Spinal cord (tissue), 10 donors: Measurements from ENCODE around the gene TBC1D21. TPM values are rescaled to one million over a fixed set of nuclear protein-coding genes. Genes with fewer than 3 reads are reported as not detected.

Experiments
- DNase-seq, 6 donors: peaks; one replicate each; pipeline versions ENCODE4 v3.0.0 to v3.0.0-alpha.2; 2013 to 2015; ENCODE audit warnings: low spot score in 6 of 6, low read depth in 4 of 6
- H3K27ac ChIP-seq: one replicate; pipeline ENCODE4 v1.5.1; 2013; ENCODE audit warnings: low read depth, low read length, control low read depth
- H3K27me3 ChIP-seq: one replicate; pipeline ENCODE4 v1.6.1; 2013; ENCODE audit warnings: low read length; ENCODE audit not compliant: control insufficient read depth, insufficient read depth
- H3K36me3 ChIP-seq: one replicate; pipeline ENCODE4 v1.6.1; 2013; ENCODE audit warnings: low read length; ENCODE audit not compliant: control insufficient read depth, insufficient read depth
- H3K4me1 ChIP-seq: one replicate; pipeline ENCODE4 v1.6.1; 2013; ENCODE audit warnings: low read length; ENCODE audit not compliant: control insufficient read depth, insufficient read depth
- H3K4me3 ChIP-seq: one replicate; pipeline ENCODE4 v1.5.1; 2013; ENCODE audit warnings: low read depth, low read length, control low read depth
- H3K9me3 ChIP-seq: one replicate; pipeline ENCODE4 v1.6.1; 2013; ENCODE audit warnings: low read length; ENCODE audit not compliant: control insufficient read depth, insufficient read depth
- WGBS: methylation state at CpG from one replicate; pipeline ENCODE4 v1.1.5; 2013; ENCODE audit warnings: missing lambda C conversion rate; ENCODE audit not compliant: insufficient coverage; 5-methylcytosine and 5-hydroxymethylcytosine counted together
- polyA plus RNA-seq, 2 donors: library from polyadenylated mRNA; unstranded; fragments of 120-200 nt; gene quantifications; one replicate each; pipeline ENCODE4 v1.2.1, GENCODE V29; 2013; ENCODE audit not compliant: insufficient read length in 2 of 2
- total RNA-seq, 2 donors: library from RNA; depleted of rRNA in 1 of 2; stranded (reverse); fragments of 120-200 nt in 1 of 2; fragments of >200 nt in 1 of 2; gene quantifications; one replicate each; pipeline versions ENCODE4 v1.2.3 to v1.2.4, GENCODE V29; 2013 to 2014
- donor health status: healthy.

The TBC1D21 gene
- total and polyA plus RNA-seq, 4 donors: not detected

GRCh38 chr15:73887481-73887880 lies 14.1 kb downstream of the TBC1D21 start:
- H3K4me1 ChIP-seq: no peaks in the 10 kb centered on the region
- no peak overlapping the region for H3K27ac ChIP-seq
- 85% methylated on average over 7 of the region's 7 CpGs for WGBS

GRCh38 chr15:73888224-73889041 lies 15.1 kb downstream of the TBC1D21 start:
- Histone ChIP-seq H3K27me3 (no peaks in the 10 kb centered on the region), H3K36me3 (no peaks in the 10 kb centered on the region), H3K4me3 (no peak overlapping the region), H3K27ac (no peak overlapping the region), H3K4me1 (no peaks in the 10 kb centered on the region), H3K9me3 (no peaks in the 10 kb centered on the region)
- 76% methylated on average over 7 of the region's 10 CpGs for WGBS
- DNase-seq: no peak

More at GRCh38 chr15:73887481-73887880, 14.1 kb downstream of the TBC1D21 start:
- no peak overlapping the region for H3K4me3 ChIP-seq
- no peak for DNase-seq
- no peaks in the 10 kb centered on the region for H3K27me3 ChIP-seq
- no peaks in the 10 kb centered on the region for H3K9me3 ChIP-seq
- no peaks in the 10 kb centered on the region for H3K36me3 ChIP-seq

GRCh38 chr15:73889053-73889761 lies 15.8 kb downstream of the TBC1D21 start:
- 77% methylated on average over 4 of the region's 6 CpGs for WGBS

GRCh38 chr15:73889762-73890124 lies 16.4 kb downstream of the TBC1D21 start:
- H3K4me3 ChIP-seq: no peak overlapping the region
- H3K4me1 ChIP-seq: no peaks in the 10 kb centered on the region
- no peaks in the 10 kb centered on the region for H3K36me3 ChIP-seq
- no peak overlapping the region for H3K27ac ChIP-seq
- no peaks in the 10 kb centered on the region for H3K9me3 ChIP-seq
- H3K27me3 ChIP-seq: no peaks in the 10 kb centered on the region
- DNase-seq: no peak
- 80% methylated on average over 1 of the region's 1 CpG for whole genome bisulfite sequencing

More at GRCh38 chr15:73889053-73889761, 15.8 kb downstream of the TBC1D21 start:
- H3K4me1 ChIP-seq: no peaks in the 10 kb centered on the region
- no peak overlapping the region for H3K4me3 ChIP-seq
- no peaks in the 10 kb centered on the region for H3K9me3 ChIP-seq
- H3K27ac ChIP-seq: no peak overlapping the region
- no peaks in the 10 kb centered on the region for H3K36me3 ChIP-seq
- DNase-seq: no peak
- H3K27me3 ChIP-seq: no peaks in the 10 kb centered on the region

GRCh38 chr15:73891328-73892315 lies 18.3 kb downstream of the TBC1D21 start:
- Histone ChIP-seq H3K36me3 (no peaks in the 10 kb centered on the region), H3K27me3 (no peaks in the 10 kb centered on the region), H3K27ac (no peak overlapping the region), H3K4me3 (no peak overlapping the region), H3K4me1 (no peaks in the 10 kb centered on the region), H3K9me3 (no peaks in the 10 kb centered on the region)
- WGBS: 84% methylated on average over 9 of the region's 11 CpGs
- DNase-seq: no peak

GRCh38 chr15:73892446-73893226 lies 19.3 kb downstream of the TBC1D21 start:
- no peaks in the 10 kb centered on the region for H3K9me3 ChIP-seq
- WGBS: 84% methylated on average over 11 of the region's 13 CpGs
- H3K36me3 ChIP-seq: no peaks in the 10 kb centered on the region
- H3K27me3 ChIP-seq: no peaks in the 10 kb centered on the region
- H3K4me3 ChIP-seq: no peak overlapping the region
- H3K27ac ChIP-seq: no peak overlapping the region
- H3K4me1 ChIP-seq: no peaks in the 10 kb centered on the region
- no peak for DNase-seq

GRCh38 chr15:73894133-73894814 lies 20.9 kb downstream of the TBC1D21 start:
- H3K27me3 ChIP-seq: no peaks in the 10 kb centered on the region
- no peak overlapping the region for H3K27ac ChIP-seq
- H3K9me3 ChIP-seq: no peaks in the 10 kb centered on the region
- DNase-seq: no peak
- 84% methylated on average over 8 of the region's 12 CpGs for WGBS
- no peaks in the 10 kb centered on the region for H3K36me3 ChIP-seq
- no peak overlapping the region for H3K4me3 ChIP-seq
- H3K4me1 ChIP-seq: peaks cover 4% of the 10 kb centered on the region

GRCh38 chr15:73897441-73898261 lies 24.3 kb downstream of the TBC1D21 start:
- peaks cover 27% of the 10 kb centered on the region for H3K4me1 ChIP-seq
- 77% methylated on average over 11 of the region's 15 CpGs for WGBS
- no peak for DNase-seq

More at GRCh38 chr15:73897441-73898261, 24.3 kb downstream of the TBC1D21 start:
- no peaks in the 10 kb centered on the region for H3K36me3 ChIP-seq
- no peak overlapping the region for H3K27ac ChIP-seq
- no peaks in the 10 kb centered on the region for H3K27me3 ChIP-seq
- H3K4me3 ChIP-seq: no peak overlapping the region
- H3K9me3 ChIP-seq: no peaks in the 10 kb centered on the region
